22Rv1 (cell line): Measurements from ENCODE around the gene SPX.

Experiments
- H3K27ac ChIP-seq: fragments of 450-650 bp; 2 replicates; pipeline ENCODE4 v1.5.1; 2017
- CTCF ChIP-seq: fragments of 450-650 bp; IDR thresholded peaks from 2 replicates; pipeline ENCODE4 v1.5.1; 2017; ENCODE audit warnings: mild to moderate bottlenecking
- ZFX ChIP-seq: fragments of 450-650 bp; IDR thresholded peaks from 2 replicates; pipeline ENCODE4 v1.6.1; 2017; ENCODE audit warnings: antibody characterized with exemption, borderline replicate concordance

Gene SPX

GRCh38 chr12:21538061-21538653 lies 12.1 kb downstream of the SPX start:
- H3K27ac ChIP-seq, result no peak overlapping the region
- TF ChIP-seq ZFX (no peak), CTCF (no peak)

GRCh38 chr12:21539797-21540196 lies 13.7 kb downstream of the SPX start:
- no peak for TF ChIP-seq CTCF
- no peak for TF ChIP-seq ZFX
- H3K27ac ChIP-seq, result no peak overlapping the region

GRCh38 chr12:21541773-21542172 lies 15.7 kb downstream of the SPX start:
- TF ChIP-seq ZFX (no peak), CTCF (no peak)
- no peak overlapping the region for H3K27ac ChIP-seq

GRCh38 chr12:21542403-21542802 lies 16.3 kb downstream of the SPX start:
- no peak overlapping the region for H3K27ac ChIP-seq
- no peak for TF ChIP-seq CTCF
- TF ChIP-seq ZFX, result no peak

- TF ChIP-seq ZFX, result no peak
- no peak for TF ChIP-seq CTCF
- no peak overlapping the region for H3K27ac ChIP-seq
These were observed 17.1 kb downstream of the SPX start for GRCh38 chr12:21543151-21543550.

- TF ChIP-seq ZFX (no peak), CTCF (no peak)
- H3K27ac ChIP-seq, result no peak overlapping the region
These were observed 19.5 kb downstream of the SPX start for GRCh38 chr12:21545557-21545956.

- no peak overlapping the region for H3K27ac ChIP-seq
- TF ChIP-seq ZFX, result no peak
- no peak for TF ChIP-seq CTCF
These were observed 20.6 kb downstream of the SPX start for GRCh38 chr12:21546716-21547115.
